HepG2 (cell line): ENCODE results near the gene TBRG4. TPM values are rescaled to one million over a fixed set of nuclear protein-coding genes. Genes with fewer than 3 reads are reported as not detected.

ENCODE experiments used
- AGO2 ChIP-seq: fragments of 200-400 bp; formaldehyde crosslinking; optimal IDR thresholded peaks from 2 replicates; pipeline ENCODE3; 2017; ENCODE audit warnings: mild to moderate bottlenecking, low read depth, low read length, moderate library complexity
- DPF2 ChIP-seq: sonication (generic); formaldehyde crosslinking; IDR thresholded peaks from 2 replicates; pipeline ENCODE4 v1.4.0; 2020; ENCODE audit warnings: mild to moderate bottlenecking, low read depth, missing genetic modification reagents, borderline replicate concordance
- HDAC6 ChIP-seq: fragments of 200-600 bp; sonication (generic); IDR thresholded peaks from 2 replicates; pipeline ENCODE4 v1.7.0; 2017; ENCODE audit warnings: mild to moderate bottlenecking, antibody characterized with exemption, low read length, low read depth
- IKZF4 ChIP-seq: sonication (generic); formaldehyde crosslinking; IDR thresholded peaks from 2 replicates; pipeline ENCODE4 v1.5.1; 2020; ENCODE audit warnings: borderline replicate concordance, mild to moderate bottlenecking, low read depth, missing genetic modification reagents; ENCODE audit errors: not compliant biosample characterization
- ISL2 ChIP-seq: sonication (generic); formaldehyde crosslinking; IDR thresholded peaks from 2 replicates; pipeline ENCODE4 v1.5.0; 2020; ENCODE audit warnings: missing genetic modification reagents
- LRRFIP1 ChIP-seq: sonication (generic); formaldehyde crosslinking; conservative IDR thresholded peaks from 2 replicates; pipeline ENCODE4 v1.4.0; 2020; ENCODE audit warnings: missing genetic modification reagents
- MTF2 ChIP-seq: sonication (generic); formaldehyde crosslinking; IDR thresholded peaks from 2 replicates; pipeline ENCODE4 v1.5.0; 2020; ENCODE audit warnings: missing genetic modification reagents, borderline replicate concordance
- PLRG1 ChIP-seq: fragments of 450-650 bp; conservative IDR thresholded peaks from 2 replicates; pipeline ENCODE4 v1.6.1; 2016
- SIX1 ChIP-seq: sonication (generic); formaldehyde crosslinking; IDR thresholded peaks from 2 replicates; pipeline ENCODE4 v1.4.0; 2020; ENCODE audit warnings: missing genetic modification reagents, borderline replicate concordance
- SNRNP70 ChIP-seq: fragments of 200-400 bp; formaldehyde crosslinking; IDR thresholded peaks from 2 replicates; pipeline ENCODE4 v1.6.1; 2017; ENCODE audit warnings: mild to moderate bottlenecking, low read depth, low read length, moderate library complexity
- SP4 ChIP-seq: sonication (generic); formaldehyde crosslinking; IDR thresholded peaks from 2 replicates; pipeline ENCODE4 v1.8.1; 2023; ENCODE audit warnings: mild to moderate bottlenecking, missing genetic modification reagents
- SSRP1 ChIP-seq: IDR thresholded peaks from 2 replicates; pipeline ENCODE4 v1.6.1; 2016; ENCODE audit warnings: control low read depth
- TEF ChIP-seq: sonication (generic); formaldehyde crosslinking; IDR thresholded peaks from 2 replicates; pipeline ENCODE4 v1.5.0; 2020; ENCODE audit warnings: missing genetic modification reagents
- ZFX ChIP-seq: sonication (generic); formaldehyde crosslinking; IDR thresholded peaks from 2 replicates; pipeline ENCODE4 v1.4.0; 2020; ENCODE audit warnings: mild to moderate bottlenecking, low read depth, missing genetic modification reagents, moderate library complexity
- ZNF101 ChIP-seq: sonication (generic); formaldehyde crosslinking; IDR thresholded peaks from 2 replicates; pipeline ENCODE4 v1.4.0; 2020; ENCODE audit warnings: mild to moderate bottlenecking, low read depth, missing genetic modification reagents, borderline replicate concordance
- ZNF253 ChIP-seq: sonication (generic); formaldehyde crosslinking; IDR thresholded peaks from 2 replicates; pipeline ENCODE4 v1.8.0; 2022; ENCODE audit warnings: mild to moderate bottlenecking, missing genetic modification reagents, borderline replicate concordance
- ZNF563 ChIP-seq: sonication (generic); formaldehyde crosslinking; IDR thresholded peaks from 2 replicates; pipeline ENCODE4 v1.8.0; 2022; ENCODE audit warnings: mild to moderate bottlenecking, moderate library complexity, missing genetic modification reagents
- ZNF574 ChIP-seq: sonication (generic); formaldehyde crosslinking; IDR thresholded peaks from 2 replicates; pipeline ENCODE4 v1.4.0; 2020; ENCODE audit warnings: missing genetic modification reagents
- ZNF660 ChIP-seq: sonication (generic); formaldehyde crosslinking; IDR thresholded peaks from 2 replicates; pipeline ENCODE4 v1.5.1; 2020; ENCODE audit warnings: mild to moderate bottlenecking, low read depth, missing genetic modification reagents, borderline replicate concordance
- ZNF749 ChIP-seq: sonication (generic); formaldehyde crosslinking; IDR thresholded peaks from 2 replicates; pipeline ENCODE4 v1.8.0; 2022; ENCODE audit warnings: mild to moderate bottlenecking, missing genetic modification reagents, moderate library complexity, borderline replicate concordance
- ZNF777 ChIP-seq: sonication (generic); formaldehyde crosslinking; IDR thresholded peaks from 2 replicates; pipeline ENCODE4 v1.4.0; 2020; ENCODE audit warnings: missing genetic modification reagents
- polyA plus RNA-seq, 8 experiments: library from polyadenylated mRNA; depleted of rRNA in 3 of 8; stranded (reverse) in 7 of 8; unstranded in 1 of 8; fragments of >200 nt; fragmentation: Illumina TruSeq in 4 of 8; extraction: Trizol in 4 of 8; gene quantifications; 2 replicates each; pipeline versions ENCODE4 v1.2.1 to v1.2.3, GENCODE V29; 2011 to 2016; ENCODE audit warnings: low read depth in 4 of 8, missing spikeins in 1 of 8, mixed read lengths in 1 of 8; ENCODE audit not compliant: insufficient read depth in 1 of 8
- total RNA-seq, 5 experiments: library from RNA; depleted of rRNA; stranded (reverse); fragments of >200 nt; fragmentation: Illumina TruSeq; extraction: Trizol; gene quantifications; 2 replicates each; pipeline ENCODE4 v1.2.3, GENCODE V29; 2016; ENCODE audit warnings: low read depth in 1 of 5

The TBRG4 gene
- total and polyA plus RNA-seq, 2 of the 13 experiments (the other 11 are each of a cell fraction or from before 2014, with no cell fraction given) = 87.8 to 107 TPM

- TF ChIP-seq ZNF101 (CRISPR knock-in tag) = no peak
- no peak for TF ChIP-seq SNRNP70
- TF ChIP-seq TEF (CRISPR knock-in tag) = no peak
- peak; percentile 80 for TF ChIP-seq ZNF777 (CRISPR knock-in tag)
- TF ChIP-seq ZNF574 (CRISPR knock-in tag) = peak; percentile 97
- TF ChIP-seq HDAC6 = no peak
- no peak for TF ChIP-seq PLRG1
- 0 out of 2 replicates have a peak, but pooled peaks have one; percentile 52 for TF ChIP-seq ZNF749 (CRISPR knock-in tag)
- TF ChIP-seq LRRFIP1 (CRISPR knock-in tag) = no peak
- TF ChIP-seq ZNF563 = peak; percentile 86
- TF ChIP-seq AGO2 = peak; percentile 90
- TF ChIP-seq SSRP1 (CRISPR knock-in tag) = no peak
- no peak for TF ChIP-seq SIX1 (CRISPR knock-in tag)
- TF ChIP-seq DPF2 (CRISPR knock-in tag) = no peak
- TF ChIP-seq MTF2 (CRISPR knock-in tag) = peak; percentile 86; the same call in 1 of the 2 replicates
- TF ChIP-seq ZFX (CRISPR knock-in tag) = peak; percentile 99
- TF ChIP-seq ZNF660 = no peak
- TF ChIP-seq IKZF4 (CRISPR knock-in tag) = peak; percentile 50
- TF ChIP-seq ISL2 (CRISPR knock-in tag) = no peak; the same call in 1 of the 2 replicates
- peak; percentile 98 for TF ChIP-seq SP4 (CRISPR knock-in tag)
- 0 out of 2 replicates have a peak, but pooled peaks have one; percentile 82 for TF ChIP-seq ZNF253 (CRISPR knock-in tag)
These were observed at the start of gene TBRG4 (continued) for GRCh38 chr7:45111298-45112223.
